NOMO-1 (cell line): ENCODE data around the gene NHSL1.

Source experiments
- DNase-seq, 2 experiments: peaks; one replicate each; lab custom pipeline; 2025; ENCODE audit not compliant: unreplicated experiment in 2 of 2; lab: John Stamatoyannopoulos, UW

Gene NHSL1

GRCh38 chr6:138468320-138469015 is 30.8 kb downstream of the NHSL1 start:
- no peak for DNase-seq

DNA sequence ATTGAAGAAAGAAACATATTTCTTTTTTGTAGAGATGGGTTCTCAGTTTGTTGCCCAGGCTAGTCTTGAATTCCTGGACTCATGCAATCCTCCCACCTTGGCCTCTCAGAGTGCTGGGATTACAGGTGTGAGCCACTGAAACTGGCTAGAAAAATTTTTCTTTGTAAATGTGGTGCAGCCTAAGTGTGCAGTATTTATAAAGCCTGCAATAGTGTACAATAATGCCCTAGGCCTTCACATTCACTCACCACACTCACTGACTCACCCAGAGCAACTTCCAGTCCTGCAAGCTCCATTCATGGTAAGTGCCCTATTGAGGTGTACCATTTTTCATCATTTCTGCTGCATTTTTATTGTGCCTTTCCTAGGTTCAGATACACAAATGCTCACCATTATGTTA is 31.4 kb downstream of the NHSL1 start:
- DNase-seq: no peak

DNA sequence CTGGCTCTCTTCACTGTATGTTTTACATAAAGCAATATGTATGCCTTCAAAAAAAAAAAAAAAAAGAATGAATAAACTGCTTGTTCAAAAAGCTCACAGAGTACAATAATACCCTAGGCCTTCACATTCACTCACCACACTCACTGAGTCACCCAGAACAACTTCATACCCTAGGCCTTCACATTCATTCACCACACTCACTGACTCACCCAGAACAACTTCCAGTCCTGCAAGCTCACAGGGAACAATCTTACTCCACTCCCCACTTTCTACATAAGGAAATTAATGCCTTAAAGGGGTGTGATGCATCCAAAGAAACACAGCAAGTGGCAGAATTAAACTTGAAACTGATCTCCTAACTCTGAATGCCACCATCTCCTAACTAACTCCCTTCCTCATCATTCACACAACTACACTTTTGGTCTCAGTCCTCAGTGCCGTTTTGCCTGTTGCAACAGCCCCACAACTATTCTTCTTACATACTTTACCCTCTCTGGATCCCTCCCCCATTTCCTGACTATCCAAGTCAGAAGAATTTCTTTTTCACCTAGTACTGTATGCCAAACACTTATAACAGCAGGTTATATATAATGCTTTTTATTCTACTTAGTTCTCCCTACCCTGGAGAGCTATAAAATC is 34.2 kb downstream of the NHSL1 start:
- DNase-seq: no peak

GRCh38 chr6:138464085-138464484 is 35.2 kb downstream of the NHSL1 start:
- no peak for DNase-seq

DNA sequence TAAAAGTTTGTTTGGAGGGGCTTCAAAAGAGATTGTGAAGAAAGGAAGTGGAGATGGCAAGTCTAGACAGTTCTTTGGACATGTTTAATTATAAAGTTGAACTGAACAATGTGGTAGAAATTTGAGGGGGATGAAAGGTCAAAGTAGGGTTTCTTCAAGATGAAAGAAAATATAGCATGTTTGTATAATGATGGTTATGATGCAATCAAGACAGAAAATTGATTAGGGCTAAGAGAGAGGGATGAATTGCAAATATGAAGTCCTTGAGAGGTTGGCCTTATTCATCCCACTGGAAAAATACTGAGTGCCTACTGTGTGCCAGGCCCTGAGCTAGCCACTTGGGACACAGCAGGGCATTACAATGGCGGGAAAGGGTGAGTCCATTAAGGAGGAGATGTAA is 37.6 kb downstream of the NHSL1 start:
- no peak for DNase-seq

- no peak for DNase-seq
Measured at GRCh38 chr6:138456401-138456790, 42.9 kb downstream of the NHSL1 start.

DNA sequence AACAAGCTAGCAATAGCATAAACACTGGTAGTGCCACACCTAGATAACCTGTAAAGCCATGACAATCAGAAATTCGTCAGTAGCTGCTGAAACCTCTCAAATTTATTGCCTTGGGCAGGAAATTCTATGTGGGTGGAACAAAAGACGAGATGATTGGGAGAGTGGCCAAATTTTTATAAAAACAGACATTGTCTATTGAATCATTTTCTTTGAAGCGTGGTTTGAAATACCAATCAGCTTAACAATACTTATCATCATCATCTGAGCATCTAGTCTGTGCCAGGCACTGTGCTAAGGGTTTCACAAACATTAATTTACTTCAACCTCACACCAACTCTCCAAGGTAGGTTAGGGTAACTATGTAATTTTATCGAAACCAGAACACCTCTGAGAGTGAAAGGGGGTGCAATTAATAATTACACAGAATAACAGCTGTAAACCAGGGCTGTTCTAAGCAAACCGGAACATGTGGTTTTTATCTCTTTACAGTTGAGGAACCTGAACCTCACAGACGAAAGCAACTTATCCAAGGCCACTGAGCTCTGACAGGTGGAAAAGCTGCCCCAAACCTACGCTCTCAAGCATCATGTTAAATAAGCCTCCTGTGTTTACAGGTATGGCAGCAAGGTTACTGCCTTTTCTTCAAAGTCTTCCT is 43.4 kb downstream of the NHSL1 start:
- peak in 1 of 2 experiments; percentile 35 for DNase-seq

DNA sequence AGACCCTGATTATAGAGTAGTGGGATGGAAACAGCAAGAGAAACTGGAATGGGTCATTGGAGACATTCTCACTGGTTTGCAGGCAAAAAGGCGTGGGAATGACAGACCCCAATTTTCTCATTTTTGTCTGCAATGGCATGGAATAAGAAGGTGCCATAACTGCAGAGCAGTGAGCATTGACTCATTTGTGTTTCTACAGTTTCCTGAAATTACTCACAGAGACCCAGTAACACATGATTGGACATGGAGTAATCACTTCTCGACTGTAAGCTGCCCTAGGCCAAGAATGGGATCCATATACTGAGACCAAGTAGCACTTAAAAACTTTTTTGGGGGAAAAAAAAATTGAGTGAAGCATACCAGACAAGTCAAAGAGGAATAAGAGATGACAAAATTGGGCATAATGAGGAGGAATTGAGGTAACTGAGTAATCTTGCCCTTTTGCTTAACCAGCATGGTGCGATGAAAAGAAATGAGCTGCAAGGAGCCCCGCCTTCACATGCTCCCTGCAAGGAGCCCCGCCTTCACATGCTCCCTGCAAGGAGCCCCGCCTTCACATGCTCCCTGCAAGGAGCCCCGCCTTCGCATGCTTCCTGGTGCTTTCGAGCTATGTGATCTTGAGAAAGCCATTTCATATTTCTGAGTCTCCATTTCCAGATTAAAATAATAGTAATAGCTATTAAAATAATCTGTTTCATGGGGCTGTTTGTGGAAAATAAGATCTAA is 44.1 kb downstream of the NHSL1 start:
- DNase-seq: no peak

- DNase-seq: no peak
Measured at GRCh38 chr6:138451043-138451442, 48.3 kb downstream of the NHSL1 start.

- no peak for DNase-seq
Measured at GRCh38 chr6:138450445-138450844, 48.8 kb downstream of the NHSL1 start.

GRCh38 chr6:138446821-138447220 is 52.5 kb downstream of the NHSL1 start:
- DNase-seq: no peak

DNA sequence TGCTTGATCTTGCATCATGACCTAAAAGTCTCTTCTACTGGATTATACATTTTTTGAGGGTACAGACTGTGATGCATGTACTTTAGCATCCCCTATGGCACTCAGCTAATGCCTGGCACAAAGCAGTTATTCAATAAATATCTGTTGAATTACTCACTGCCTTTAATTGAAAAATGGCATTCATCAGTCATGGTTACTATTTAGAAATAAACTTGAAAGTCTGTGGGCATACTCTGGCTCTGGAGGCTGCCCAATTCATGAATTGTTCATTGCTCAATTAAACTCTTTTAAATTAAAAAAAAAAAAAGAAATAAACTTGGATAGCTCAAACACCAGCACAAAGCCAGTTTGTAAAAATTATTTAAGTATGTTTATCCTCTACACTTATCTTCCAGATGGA is 55.3 kb downstream of the NHSL1 start:
- no peak for DNase-seq

GRCh38 chr6:138442663-138443062 is 56.6 kb downstream of the NHSL1 start:
- DNase-seq: no peak

DNA sequence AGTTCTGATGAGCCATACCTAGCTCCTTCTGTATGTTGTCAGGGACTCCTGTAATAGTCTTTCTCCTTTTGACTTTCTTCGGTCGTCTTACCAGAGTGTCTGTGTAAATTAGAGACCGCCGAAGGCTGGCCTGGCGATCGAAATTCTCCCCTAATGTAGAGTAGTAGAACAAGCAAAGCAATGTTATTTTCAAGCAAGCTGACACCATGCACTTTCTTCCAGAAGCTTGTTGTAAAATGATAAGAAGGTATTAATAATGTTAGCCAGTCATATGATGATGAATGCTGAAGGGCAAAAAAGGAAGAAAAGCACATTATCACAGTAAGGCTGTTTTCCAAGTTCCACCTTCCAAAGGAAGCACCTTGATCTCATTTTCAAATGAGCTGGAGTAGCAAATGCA is 57.3 kb downstream of the NHSL1 start:
- DNase-seq: no peak

DNA sequence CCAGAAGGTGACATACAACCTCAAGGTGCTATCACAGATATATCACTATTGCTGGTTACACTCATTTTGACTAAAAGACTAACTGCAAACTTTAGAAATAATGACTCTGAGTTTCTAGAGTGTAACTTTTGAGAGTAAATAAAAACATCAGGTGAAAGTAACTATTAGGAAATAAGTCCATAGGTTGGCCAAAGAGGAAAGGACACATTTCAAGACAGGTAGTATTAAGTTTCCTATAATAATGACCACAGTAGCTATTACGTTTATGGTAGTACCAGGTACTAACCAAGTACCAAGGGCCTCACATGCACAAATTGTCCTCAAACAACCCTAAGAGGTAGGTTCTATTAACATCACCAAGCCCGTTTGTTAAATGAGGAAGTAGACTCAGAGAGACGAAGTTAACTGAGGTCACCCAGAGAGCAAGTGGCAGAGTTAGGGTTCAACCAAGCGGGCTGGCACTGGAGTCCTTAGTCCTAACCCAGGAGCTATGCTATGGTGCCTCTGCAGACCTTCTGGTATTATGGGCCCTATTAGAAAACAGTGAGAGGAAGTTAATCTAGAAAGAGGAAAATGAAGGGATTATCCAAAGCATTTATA is 58.4 kb downstream of the NHSL1 start:
- DNase-seq: peak; percentile 14 to 57

- no peak for DNase-seq
Measured at GRCh38 chr6:138440296-138440695, 59.0 kb downstream of the NHSL1 start.

DNA sequence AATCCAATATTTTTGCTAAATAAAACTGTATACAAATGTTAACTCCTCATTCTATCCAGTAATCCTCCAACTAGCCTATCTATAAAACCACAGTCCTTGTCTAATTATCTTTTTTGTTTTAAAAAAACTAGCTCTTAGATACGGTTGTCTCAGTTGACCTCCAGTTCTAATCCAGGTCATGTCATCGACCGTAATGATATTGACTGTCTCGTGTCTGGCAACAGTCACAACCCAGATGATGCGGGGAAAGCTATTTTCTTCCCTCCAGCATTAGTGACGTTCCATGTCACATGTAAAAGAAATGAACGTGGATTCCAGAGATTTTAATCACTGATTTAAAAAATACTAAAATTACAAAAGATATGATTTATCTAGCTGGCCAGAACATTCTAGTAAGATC is 59.7 kb downstream of the NHSL1 start:
- no peak for DNase-seq

- peak; percentile 38 to 67 for DNase-seq
Measured at GRCh38 chr6:138434925-138435324, 64.4 kb downstream of the NHSL1 start.

DNA sequence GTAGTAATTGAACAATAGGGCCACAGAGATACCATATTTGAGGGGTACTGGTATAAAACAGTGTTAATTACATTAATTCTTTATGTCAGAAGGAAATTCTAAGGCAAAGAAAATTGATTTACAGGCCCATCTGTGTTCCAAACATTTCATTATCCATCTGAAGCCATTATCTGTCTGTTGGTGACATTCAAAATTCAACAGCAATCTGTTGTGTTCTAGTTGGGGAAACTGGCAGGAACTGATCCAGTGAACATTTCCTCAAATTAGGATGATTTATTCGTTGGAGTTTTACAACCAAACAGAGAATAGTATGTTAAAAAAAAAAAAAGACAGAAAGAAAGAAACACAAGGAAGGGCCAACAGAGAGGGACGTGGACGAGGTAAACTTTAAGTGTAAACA is 65.2 kb downstream of the NHSL1 start:
- no peak for DNase-seq

- no peak for DNase-seq
Measured at GRCh38 chr6:138432063-138432356, 67.3 kb downstream of the NHSL1 start.
